Mesenchymal stem cell (in vitro differentiated cells and primary cell): ENCODE measurements around the gene NRSN2.

Experiments used
- DNase-seq: peaks from one replicate; pipeline ENCODE4 v3.0.0-alpha.2; 2013
- H2AFZ ChIP-seq: one replicate; pipeline ENCODE4 v1.6.1; 2013; ENCODE audit warnings: low read depth, mild to moderate bottlenecking, control low read depth, inconsistent platforms, low read length, moderate library complexity
- H2AK5ac ChIP-seq: 2 replicates; pipeline ENCODE4 v1.6.1; 2013; ENCODE audit warnings: low read length, moderate library complexity, mild to moderate bottlenecking, inconsistent platforms; ENCODE audit not compliant: severe bottlenecking
- H2BK120ac ChIP-seq: one replicate; pipeline ENCODE4 v1.6.1; 2013; ENCODE audit warnings: low read depth, mild to moderate bottlenecking, inconsistent platforms, low read length, moderate library complexity
- H2BK12ac ChIP-seq, 2 experiments: one replicate each; pipeline ENCODE4 v1.6.1; 2013; ENCODE audit warnings: inconsistent platforms in 2 of 2, low read length in 2 of 2, mild to moderate bottlenecking in 2 of 2, moderate library complexity in 2 of 2, control low read depth in 1 of 2
- H2BK15ac ChIP-seq: one replicate; pipeline ENCODE4 v1.6.1; 2013; ENCODE audit warnings: mild to moderate bottlenecking, low read depth, inconsistent platforms; ENCODE audit not compliant: poor library complexity, severe bottlenecking
- H2BK5ac ChIP-seq: 2 replicates; pipeline ENCODE4 v1.6.1; 2013; ENCODE audit warnings: low read depth, mild to moderate bottlenecking, low read length, control low read depth, inconsistent platforms; ENCODE audit not compliant: poor library complexity, severe bottlenecking
- H3K14ac ChIP-seq, 2 experiments: one replicate each; pipeline ENCODE4 v1.6.1; 2013; ENCODE audit warnings: inconsistent platforms in 2 of 2, low read length in 2 of 2, control low read depth in 1 of 2, mild to moderate bottlenecking in 1 of 2, moderate library complexity in 1 of 2
- H3K18ac ChIP-seq, 2 experiments: one replicate each; pipeline ENCODE4 v1.6.1; 2013; ENCODE audit warnings: inconsistent platforms in 2 of 2, low read length in 2 of 2, control low read depth in 1 of 2, low read depth in 1 of 2, mild to moderate bottlenecking in 1 of 2
- H3K23ac ChIP-seq, 2 experiments: one replicate each; pipeline ENCODE4 v1.6.1; 2013; ENCODE audit warnings: inconsistent platforms in 2 of 2, low read length in 2 of 2, mild to moderate bottlenecking in 2 of 2, moderate library complexity in 2 of 2, control low read depth in 1 of 2
- H3K27ac ChIP-seq: 2 replicates; pipeline ENCODE4 v1.5.1; 2013; ENCODE audit warnings: mild to moderate bottlenecking, moderate library complexity, low read length, control low read depth, inconsistent platforms; ENCODE audit not compliant: poor library complexity, severe bottlenecking
- H3K27me3 ChIP-seq, 2 experiments: 2 replicates each; pipeline versions ENCODE4 v1.6.1 to v1.7.0; 2013; ENCODE audit warnings: low read length in 2 of 2, mild to moderate bottlenecking in 2 of 2, moderate library complexity in 2 of 2, control low read depth in 1 of 2, inconsistent platforms in 1 of 2; ENCODE audit not compliant: control insufficient read depth in 1 of 2, insufficient read depth in 1 of 2
- H3K36me3 ChIP-seq, 2 experiments: 2 replicates each; pipeline versions ENCODE4 v1.6.1 to v1.7.0; 2013; ENCODE audit warnings: low read length in 2 of 2, control low read depth in 1 of 2, inconsistent platforms in 1 of 2, low read depth in 1 of 2, mild to moderate bottlenecking in 1 of 2; ENCODE audit not compliant: insufficient read depth in 2 of 2, control insufficient read depth in 1 of 2
- H3K4ac ChIP-seq, 2 experiments: one replicate each; pipeline ENCODE4 v1.6.1; 2013; ENCODE audit warnings: inconsistent platforms in 2 of 2, low read length in 2 of 2, mild to moderate bottlenecking in 2 of 2, moderate library complexity in 2 of 2, control low read depth in 1 of 2, low read depth in 1 of 2
- H3K4me1 ChIP-seq: 2 replicates; pipeline ENCODE4 v1.6.1; 2013; ENCODE audit warnings: low read depth, low read length, control low read depth; ENCODE audit not compliant: control insufficient read depth, insufficient read depth
- H3K4me2 ChIP-seq: 2 replicates; pipeline ENCODE4 v1.6.1; 2013; ENCODE audit warnings: low read length, mild to moderate bottlenecking, inconsistent platforms; ENCODE audit not compliant: poor library complexity, severe bottlenecking
- H3K4me3 ChIP-seq, 2 experiments: 2 replicates each; pipeline versions ENCODE4 v1.5.1 to v1.7.0; 2013; ENCODE audit warnings: low read length in 2 of 2, mild to moderate bottlenecking in 2 of 2, control low read depth in 1 of 2, low read depth in 1 of 2; ENCODE audit not compliant: insufficient read depth in 1 of 2
- H3K79me1 ChIP-seq: replicated peaks from 2 replicates; pipeline ENCODE4 v1.6.1; 2013; ENCODE audit warnings: mild to moderate bottlenecking, control low read depth, low read length, inconsistent platforms; ENCODE audit not compliant: poor library complexity, severe bottlenecking
- H3K9ac ChIP-seq: 2 replicates; pipeline ENCODE4 v1.7.0; 2013; ENCODE audit warnings: mild to moderate bottlenecking, low read length, moderate library complexity
- H3K9me3 ChIP-seq: 2 replicates; pipeline ENCODE4 v1.7.0; 2013; ENCODE audit warnings: mild to moderate bottlenecking, low read length; ENCODE audit not compliant: control insufficient read depth
- H4K8ac ChIP-seq: one replicate; pipeline ENCODE4 v1.6.1; 2013; ENCODE audit warnings: inconsistent platforms, mild to moderate bottlenecking, low read length, moderate library complexity
- H4K91ac ChIP-seq: one replicate; pipeline ENCODE4 v1.6.1; 2013; ENCODE audit warnings: mild to moderate bottlenecking, low read length, inconsistent platforms
- whole genome bisulfite sequencing: methylation state at CpG from one replicate; pipeline ENCODE4 v1.1.7; 2013; ENCODE audit warnings: mixed read lengths; 5-methylcytosine and 5-hydroxymethylcytosine counted together

The NRSN2 gene

GRCh38 chr20:368915-369314 is 22.0 kb downstream of the NRSN2 start:
- H3K18ac ChIP-seq, result no peak overlapping the region
- H3K4ac ChIP-seq, result peak overlapping the region in 1 of 2 experiments; percentile 48
- H2BK12ac ChIP-seq, result peak overlapping the region in 1 of 2 experiments; percentile 70
- H3K23ac ChIP-seq, result no peak overlapping the region
- H3K27me3 ChIP-seq, result no peaks in the 10 kb centered on the region
- H3K9me3 ChIP-seq, result no peaks in the 10 kb centered on the region
- H2BK5ac ChIP-seq, result no peak overlapping the region
- no peaks in the 10 kb centered on the region for H3K36me3 ChIP-seq
- H3K79me1 ChIP-seq, result no peaks in the 10 kb centered on the region
- H4K91ac ChIP-seq, result no peak overlapping the region
- no peak overlapping the region for H4K8ac ChIP-seq
- WGBS, result 97% methylated on average over 4 of the region's 4 CpGs
- H3K9ac ChIP-seq, result no peak overlapping the region
- peak overlapping the region; percentile 2 for H2BK15ac ChIP-seq
- H3K27ac ChIP-seq, result no peak overlapping the region
- H2AFZ ChIP-seq, result no peak overlapping the region
- no peak overlapping the region for H2BK120ac ChIP-seq
- peaks cover 19% of the 10 kb centered on the region for H3K4me1 ChIP-seq
- no peak overlapping the region for H2AK5ac ChIP-seq
- no peak overlapping the region for H3K4me3 ChIP-seq
- no peak for DNase-seq
- H3K14ac ChIP-seq, result no peak overlapping the region
- H3K4me2 ChIP-seq, result no peak overlapping the region

GRCh38 chr20:370151-370600 is 23.3 kb downstream of the NRSN2 start:
- Histone ChIP-seq H3K4me3 (no peak overlapping the region), H3K36me3 (no peaks in the 10 kb centered on the region), H2AK5ac (no peak overlapping the region), H3K9ac (no peak overlapping the region), H3K23ac (no peak overlapping the region), H4K8ac (peak overlapping the region; percentile 59), H2BK15ac (no peak overlapping the region), H3K79me1 (no peaks in the 10 kb centered on the region), H3K4ac (peak overlapping the region in 1 of 2 experiments; percentile 40), H3K9me3 (no peaks in the 10 kb centered on the region), H3K27me3 (no peaks in the 10 kb centered on the region), H2AFZ (no peak overlapping the region), H3K4me1 (peaks cover 16% of the 10 kb centered on the region), H2BK12ac (peak overlapping the region in 1 of 2 experiments; percentile 21), H3K27ac (no peak overlapping the region), H3K18ac (no peak overlapping the region), H3K14ac (no peak overlapping the region), H2BK120ac (no peak overlapping the region), H4K91ac (no peak overlapping the region), H3K4me2 (no peak overlapping the region), H2BK5ac (no peak overlapping the region)
- WGBS, result 89% methylated on average over 7 of the region's 7 CpGs
- peak; percentile 20 for DNase-seq

- Histone ChIP-seq H3K23ac (peak overlapping the region in 1 of 2 experiments; percentile 77), H2BK120ac (peak overlapping the region; percentile 91), H3K9ac (no peak overlapping the region), H4K8ac (peak overlapping the region; percentile 93), H3K79me1 (no peaks in the 10 kb centered on the region), H2BK15ac (peak overlapping the region; percentile 88), H3K14ac (peak overlapping the region in 1 of 2 experiments; percentile 26), H2BK5ac (no peak overlapping the region), H3K18ac (peak overlapping the region; percentile 87 to 98), H2AFZ (peak overlapping the region; percentile 46), H3K9me3 (no peaks in the 10 kb centered on the region), H3K4me2 (no peak overlapping the region), H3K4ac (peak overlapping the region; percentile 60 to 93), H2BK12ac (peak overlapping the region; percentile 94 to 99), H3K36me3 (no peaks in the 10 kb centered on the region), H2AK5ac (peak overlapping the region; percentile 92), H3K27ac (no peak overlapping the region), H3K4me1 (peaks cover 14% of the 10 kb centered on the region), H3K27me3 (no peaks in the 10 kb centered on the region), H3K4me3 (no peak overlapping the region), H4K91ac (peak overlapping the region; percentile 91)
- WGBS, result 76% methylated on average over 5 of the region's 7 CpGs
- DNase-seq, result no peak
These were observed 24.3 kb downstream of the NRSN2 start for GRCh38 chr20:370977-371754.

GRCh38 chr20:371755-372542 is 25.0 kb downstream of the NRSN2 start:
- peak overlapping the region; percentile 89 to 96 for H3K4ac ChIP-seq
- H3K4me1 ChIP-seq, result peaks cover 14% of the 10 kb centered on the region
- peak overlapping the region; percentile 91 for H2BK120ac ChIP-seq
- H3K27me3 ChIP-seq, result no peaks in the 10 kb centered on the region
- H3K9me3 ChIP-seq, result no peaks in the 10 kb centered on the region
- H2BK12ac ChIP-seq, result peak overlapping the region; percentile 94 to 99
- H2AFZ ChIP-seq, result peak overlapping the region; percentile 46
- H2AK5ac ChIP-seq, result peak overlapping the region; percentile 92
- peak overlapping the region; percentile 87 to 98 for H3K18ac ChIP-seq
- no peak overlapping the region for H2BK5ac ChIP-seq
- no peaks in the 10 kb centered on the region for H3K36me3 ChIP-seq
- H3K4me3 ChIP-seq, result no peak overlapping the region
- no peak overlapping the region for H3K27ac ChIP-seq
- H2BK15ac ChIP-seq, result peak overlapping the region; percentile 88
- WGBS, result 70% methylated on average over 7 of the region's 10 CpGs
- H3K4me2 ChIP-seq, result no peak overlapping the region
- peak overlapping the region; percentile 93 for H4K8ac ChIP-seq
- H3K23ac ChIP-seq, result peak overlapping the region in 1 of 2 experiments; percentile 90
- H4K91ac ChIP-seq, result peak overlapping the region; percentile 91
- H3K9ac ChIP-seq, result no peak overlapping the region
- H3K14ac ChIP-seq, result peak overlapping the region in 1 of 2 experiments; percentile 35
- no peaks in the 10 kb centered on the region for H3K79me1 ChIP-seq
- peak; percentile 94 for DNase-seq
